ENCODE results near the gene FAT4.

Gene FAT4, protein sequence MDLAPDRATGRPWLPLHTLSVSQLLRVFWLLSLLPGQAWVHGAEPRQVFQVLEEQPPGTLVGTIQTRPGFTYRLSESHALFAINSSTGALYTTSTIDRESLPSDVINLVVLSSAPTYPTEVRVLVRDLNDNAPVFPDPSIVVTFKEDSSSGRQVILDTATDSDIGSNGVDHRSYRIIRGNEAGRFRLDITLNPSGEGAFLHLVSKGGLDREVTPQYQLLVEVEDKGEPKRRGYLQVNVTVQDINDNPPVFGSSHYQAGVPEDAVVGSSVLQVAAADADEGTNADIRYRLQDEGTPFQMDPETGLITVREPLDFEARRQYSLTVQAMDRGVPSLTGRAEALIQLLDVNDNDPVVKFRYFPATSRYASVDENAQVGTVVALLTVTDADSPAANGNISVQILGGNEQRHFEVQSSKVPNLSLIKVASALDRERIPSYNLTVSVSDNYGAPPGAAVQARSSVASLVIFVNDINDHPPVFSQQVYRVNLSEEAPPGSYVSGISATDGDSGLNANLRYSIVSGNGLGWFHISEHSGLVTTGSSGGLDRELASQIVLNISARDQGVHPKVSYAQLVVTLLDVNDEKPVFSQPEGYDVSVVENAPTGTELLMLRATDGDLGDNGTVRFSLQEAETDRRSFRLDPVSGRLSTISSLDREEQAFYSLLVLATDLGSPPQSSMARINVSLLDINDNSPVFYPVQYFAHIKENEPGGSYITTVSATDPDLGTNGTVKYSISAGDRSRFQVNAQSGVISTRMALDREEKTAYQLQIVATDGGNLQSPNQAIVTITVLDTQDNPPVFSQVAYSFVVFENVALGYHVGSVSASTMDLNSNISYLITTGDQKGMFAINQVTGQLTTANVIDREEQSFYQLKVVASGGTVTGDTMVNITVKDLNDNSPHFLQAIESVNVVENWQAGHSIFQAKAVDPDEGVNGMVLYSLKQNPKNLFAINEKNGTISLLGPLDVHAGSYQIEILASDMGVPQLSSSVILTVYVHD (N-terminal part only)

DNA sequence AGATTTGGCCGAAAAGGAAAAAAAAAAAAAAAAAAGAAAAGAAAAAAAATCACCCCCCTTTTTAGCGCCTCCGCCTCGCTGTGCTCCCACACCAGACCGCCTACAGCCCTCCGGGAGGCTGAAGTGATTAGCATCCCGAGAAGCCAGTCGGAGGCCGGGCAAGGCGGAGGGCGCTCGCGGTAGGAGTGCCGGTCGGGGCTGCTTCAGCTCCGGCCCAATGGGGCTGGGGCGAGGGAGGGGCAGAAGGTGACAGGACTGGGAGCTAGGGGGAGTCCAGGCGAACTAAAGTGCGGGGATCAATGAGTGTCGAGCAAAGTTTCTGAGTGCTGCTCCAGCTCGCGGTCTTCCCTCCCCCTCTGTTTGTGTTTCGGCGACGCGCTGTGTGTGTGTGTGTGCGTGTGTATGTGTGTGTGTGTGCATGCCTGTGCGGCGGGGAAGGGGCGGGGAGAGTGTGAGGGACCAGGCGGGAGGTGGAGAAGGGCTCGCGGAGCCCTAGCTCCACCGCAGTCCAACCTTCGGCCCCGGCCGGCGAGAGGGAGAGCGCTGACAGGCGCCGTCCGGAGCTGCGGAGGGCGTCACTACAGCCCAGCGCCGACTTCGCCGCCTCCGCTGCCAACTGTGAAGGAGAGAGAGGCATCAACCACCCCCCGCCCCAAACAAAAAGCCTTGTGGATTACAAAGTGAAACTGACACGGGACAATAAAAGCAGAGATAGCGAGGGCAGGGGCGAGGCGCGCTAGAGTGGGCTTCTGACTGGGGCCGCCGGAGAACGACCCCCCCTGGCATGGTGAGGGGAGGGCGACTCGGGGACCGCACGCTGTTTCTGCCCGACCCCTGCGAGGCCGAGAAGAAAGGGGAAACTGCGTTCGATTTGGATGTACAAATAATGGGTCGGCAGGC, at the start of gene FAT4:
Gene FAT4, plus strand, starts transcription at position 280 of the 900 bp plus-strand sequence. CDS start 1,457 bp downstream, outside the sequence.
- Histone ChIP-seq H3K4me2 (ENCODE audit: low read depth, low read length, poor library complexity, severe bottlenecking) (no peak within 1 kb of the TSS), H3K79me2 (ENCODE audit: insufficient read depth, low read length) (no peaks in the 10 kb centered on the region), H3K9ac (ENCODE audit: low read length) (no peak within 1 kb of the TSS), H3K9me3 (ENCODE audit: insufficient read depth, low read length) (no peaks in the 10 kb centered on the region), H3K36me3 (ENCODE audit: low read length) (no peaks in the 10 kb centered on the region), H2AFZ (ENCODE audit: low read depth, low read length, severe bottlenecking) (no peak within 1 kb of the TSS), H3K4me3 (ENCODE audit: insufficient read depth, low read length, poor library complexity, severe bottlenecking) (no peak within 1 kb of the TSS), H3K27me3 (ENCODE audit: low read length) (no peaks in the 10 kb centered on the region), H4K20me1 (ENCODE audit: low read depth, low read length) (no peaks in the 10 kb centered on the region), H3K27ac (ENCODE audit: low read depth, low read length) (no peak within 1 kb of the TSS), H3K9me2 (replicated peaks; ENCODE audit: insufficient read depth, low read length) (no peaks in the 10 kb centered on the region), H3F3A (ENCODE audit: insufficient read depth) (no peaks in the 10 kb centered on the region)
- TF ChIP-seq, protein P1, sequence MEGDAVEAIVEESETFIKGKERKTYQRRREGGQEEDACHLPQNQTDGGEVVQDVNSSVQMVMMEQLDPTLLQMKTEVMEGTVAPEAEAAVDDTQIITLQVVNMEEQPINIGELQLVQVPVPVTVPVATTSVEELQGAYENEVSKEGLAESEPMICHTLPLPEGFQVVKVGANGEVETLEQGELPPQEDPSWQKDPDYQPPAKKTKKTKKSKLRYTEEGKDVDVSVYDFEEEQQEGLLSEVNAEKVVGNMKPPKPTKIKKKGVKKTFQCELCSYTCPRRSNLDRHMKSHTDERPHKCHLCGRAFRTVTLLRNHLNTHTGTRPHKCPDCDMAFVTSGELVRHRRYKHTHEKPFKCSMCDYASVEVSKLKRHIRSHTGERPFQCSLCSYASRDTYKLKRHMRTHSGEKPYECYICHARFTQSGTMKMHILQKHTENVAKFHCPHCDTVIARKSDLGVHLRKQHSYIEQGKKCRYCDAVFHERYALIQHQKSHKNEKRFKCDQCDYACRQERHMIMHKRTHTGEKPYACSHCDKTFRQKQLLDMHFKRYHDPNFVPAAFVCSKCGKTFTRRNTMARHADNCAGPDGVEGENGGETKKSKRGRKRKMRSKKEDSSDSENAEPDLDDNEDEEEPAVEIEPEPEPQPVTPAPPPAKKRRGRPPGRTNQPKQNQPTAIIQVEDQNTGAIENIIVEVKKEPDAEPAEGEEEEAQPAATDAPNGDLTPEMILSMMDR (IDR thresholded peaks at IDR 0.05; ENCODE audit: insufficient read depth, low read length, poor library complexity, severe bottlenecking), result no peak
- no peak for TF ChIP-seq EZH2phosphoT487 (conservative IDR thresholded peaks at IDR 0.05; ENCODE audit: low read length)

DNA sequence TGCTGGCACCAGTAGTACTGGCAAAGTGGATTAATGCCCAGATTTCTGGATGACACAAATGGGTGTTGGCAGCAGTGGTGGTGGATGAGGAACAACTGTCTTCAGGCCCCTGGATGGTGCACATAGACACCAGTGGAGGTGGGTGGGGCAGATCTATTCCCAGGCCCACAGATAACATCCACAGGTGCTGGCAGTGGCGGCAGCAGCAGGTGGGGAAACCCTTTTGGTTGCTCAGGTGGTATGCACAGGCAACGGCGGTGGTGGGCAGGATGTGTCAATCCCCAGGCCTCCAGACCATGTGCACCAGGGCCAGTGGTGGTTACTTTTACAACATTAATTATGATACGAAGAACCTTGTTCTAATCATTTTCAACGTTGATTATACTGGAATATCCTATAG, 48.9 kb upstream of the FAT4 start:
- H3K27ac ChIP-seq (ENCODE audit: low read depth, low read length), result no peak overlapping the region
- H2AFZ ChIP-seq (ENCODE audit: low read depth, low read length, severe bottlenecking), result no peak overlapping the region
- H3K36me3 ChIP-seq (ENCODE audit: low read length), result no peaks in the 10 kb centered on the region
- no peaks in the 10 kb centered on the region for H3K9me3 ChIP-seq (ENCODE audit: insufficient read depth, low read length)
- H3K79me2 ChIP-seq (ENCODE audit: insufficient read depth, low read length), result no peaks in the 10 kb centered on the region
- H3K9ac ChIP-seq (ENCODE audit: low read length), result no peak overlapping the region
- no peak overlapping the region for H3K4me2 ChIP-seq (ENCODE audit: low read depth, low read length, poor library complexity, severe bottlenecking)
- no peaks in the 10 kb centered on the region for H3K27me3 ChIP-seq (ENCODE audit: low read length)
- H3K4me3 ChIP-seq (ENCODE audit: insufficient read depth, low read length, poor library complexity, severe bottlenecking), result no peak overlapping the region
- H4K20me1 ChIP-seq (ENCODE audit: low read depth, low read length), result no peaks in the 10 kb centered on the region
- H3K9me2 ChIP-seq (replicated peaks; ENCODE audit: insufficient read depth, low read length), result no peaks in the 10 kb centered on the region
- no peak for TF ChIP-seq EZH2phosphoT487 (conservative IDR thresholded peaks at IDR 0.05; ENCODE audit: low read length)
- TF ChIP-seq, protein P1 (IDR thresholded peaks at IDR 0.05; ENCODE audit: insufficient read depth, low read length, poor library complexity, severe bottlenecking), result no peak
- no peaks in the 10 kb centered on the region for H3F3A ChIP-seq (ENCODE audit: insufficient read depth)

DNA sequence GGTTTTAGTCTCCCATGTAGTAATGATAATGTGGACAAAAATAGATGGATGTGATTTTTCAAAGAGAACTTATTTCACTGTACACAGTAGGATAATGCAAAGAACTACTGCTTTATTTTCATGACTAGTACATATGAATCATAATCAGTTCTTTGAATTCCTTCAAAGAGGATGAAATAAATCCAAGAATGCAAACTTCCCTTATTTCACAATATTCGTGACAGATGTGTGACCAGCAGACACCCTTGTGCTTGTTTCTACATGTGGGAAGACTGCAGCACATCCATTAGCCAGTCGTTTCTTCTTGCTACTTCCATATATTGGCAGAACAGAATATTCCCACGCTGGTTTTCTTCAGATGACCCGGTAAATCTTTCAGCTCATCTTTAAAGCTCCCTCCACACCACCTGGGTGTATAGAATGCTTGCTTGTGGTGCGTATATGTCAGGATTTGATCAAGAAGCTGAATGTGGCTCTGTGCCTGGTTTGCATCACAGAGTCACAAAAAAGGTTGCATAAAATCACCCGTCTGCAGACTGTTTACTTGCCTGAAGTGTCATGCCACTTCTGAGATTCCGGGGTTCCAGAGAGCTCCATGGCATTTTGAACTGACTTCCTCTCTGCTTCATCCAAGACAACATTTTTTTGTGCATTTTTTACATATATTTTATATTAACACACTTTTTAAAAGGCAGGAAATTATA, 47.7 kb upstream of the FAT4 start:
- H3K79me2 ChIP-seq (ENCODE audit: insufficient read depth, low read length), result no peaks in the 10 kb centered on the region
- H4K20me1 ChIP-seq (ENCODE audit: low read depth, low read length), result no peaks in the 10 kb centered on the region
- H3K9me2 ChIP-seq (replicated peaks; ENCODE audit: insufficient read depth, low read length), result no peaks in the 10 kb centered on the region
- no peaks in the 10 kb centered on the region for H3F3A ChIP-seq (ENCODE audit: insufficient read depth)
- no peak overlapping the region for H2AFZ ChIP-seq (ENCODE audit: low read depth, low read length, severe bottlenecking)
- no peak overlapping the region for H3K4me3 ChIP-seq (ENCODE audit: insufficient read depth, low read length, poor library complexity, severe bottlenecking)
- H3K9me3 ChIP-seq (ENCODE audit: insufficient read depth, low read length), result no peaks in the 10 kb centered on the region
- no peaks in the 10 kb centered on the region for H3K36me3 ChIP-seq (ENCODE audit: low read length)
- no peak overlapping the region for H3K27ac ChIP-seq (ENCODE audit: low read depth, low read length)
- no peaks in the 10 kb centered on the region for H3K27me3 ChIP-seq (ENCODE audit: low read length)
- H3K4me2 ChIP-seq (ENCODE audit: low read depth, low read length, poor library complexity, severe bottlenecking), result no peak overlapping the region
- no peak for TF ChIP-seq EZH2phosphoT487 (conservative IDR thresholded peaks at IDR 0.05; ENCODE audit: low read length)
- no peak overlapping the region for H3K9ac ChIP-seq (ENCODE audit: low read length)

Data from SU-DHL-6 (cell line).